Small intestine (tissue), 7 donors: ENCODE results near the gene MEGF9. TPM values are rescaled to one million over a fixed set of nuclear protein-coding genes. Genes with fewer than 3 reads are reported as not detected.

ENCODE experiments used
- DNase-seq, 2 donors: peaks; one replicate each; pipeline versions ENCODE4 v3.0.0 to v3.0.0-alpha.2; 2013
- FAIRE-seq: peaks from 2 replicates; lab custom pipeline; 2012; peaks lifted over from hg19 to GRCh38; lab: Jason Lieb, UNC
- H3K27ac ChIP-seq, 3 donors: one replicate each; pipeline ENCODE4 v1.5.1; 2013; ENCODE audit warnings: low read length in 2 of 3, mild to moderate bottlenecking in 2 of 3, control low read depth in 1 of 3, inconsistent platforms in 1 of 3, low read depth in 1 of 3, moderate library complexity in 1 of 3
- H3K27me3 ChIP-seq, 3 donors: one replicate each; pipeline ENCODE4 v1.6.1; 2013; ENCODE audit warnings: low read length in 3 of 3, inconsistent platforms in 1 of 3; ENCODE audit not compliant: control insufficient read depth in 3 of 3, insufficient read depth in 3 of 3
- H3K36me3 ChIP-seq, 3 donors: one replicate each; pipeline ENCODE4 v1.6.1; 2013; ENCODE audit warnings: low read length in 3 of 3, inconsistent platforms in 1 of 3, low read depth in 1 of 3, mild to moderate bottlenecking in 1 of 3, moderate library complexity in 1 of 3; ENCODE audit not compliant: control insufficient read depth in 3 of 3, insufficient read depth in 2 of 3
- H3K4me1 ChIP-seq, 3 donors: one replicate each; pipeline ENCODE4 v1.6.1; 2013; ENCODE audit warnings: low read length in 2 of 3, inconsistent platforms in 1 of 3, low read depth in 1 of 3, mild to moderate bottlenecking in 1 of 3, moderate library complexity in 1 of 3; ENCODE audit not compliant: control insufficient read depth in 3 of 3, insufficient read depth in 2 of 3
- H3K4me3 ChIP-seq, 3 donors: one replicate each; pipeline ENCODE4 v1.5.1; 2013; ENCODE audit warnings: low read length in 3 of 3, control low read depth in 1 of 3, inconsistent platforms in 1 of 3, low read depth in 1 of 3, mild to moderate bottlenecking in 1 of 3, moderate library complexity in 1 of 3
- H3K9me3 ChIP-seq, 2 donors: one replicate each; pipeline ENCODE4 v1.6.1; 2013; ENCODE audit warnings: low read depth in 1 of 2, low read length in 1 of 2; ENCODE audit not compliant: control insufficient read depth in 2 of 2, insufficient read depth in 1 of 2
- WGBS, 3 donors: extraction: QIAGEN DNeasy Blood & Tissue Kit; methylation state at CpG; one replicate each; pipeline ENCODE4 v1.1.7; 2013; 5-methylcytosine and 5-hydroxymethylcytosine counted together
- polyA plus RNA-seq, 4 donors: library from polyadenylated mRNA; stranded (reverse) in 3 of 4; unstranded in 1 of 4; fragments of 200-250 nt in 3 of 4; fragments of 120-200 nt in 1 of 4; gene quantifications; one replicate each; pipeline versions ENCODE4 v1.2.1 to v1.2.3, GENCODE V29; 2013
- donor health status: healthy with polysubstance abuse.
- donor health status: control.
- donor health status: control.
- donor health status: Bipolar disorder and iron deficiency.
- donor health status: healthy.

MEGF9 gene
- polyA plus RNA-seq, 4 donors: 3.0 to 21.7 (median 5.1) TPM

DNA sequence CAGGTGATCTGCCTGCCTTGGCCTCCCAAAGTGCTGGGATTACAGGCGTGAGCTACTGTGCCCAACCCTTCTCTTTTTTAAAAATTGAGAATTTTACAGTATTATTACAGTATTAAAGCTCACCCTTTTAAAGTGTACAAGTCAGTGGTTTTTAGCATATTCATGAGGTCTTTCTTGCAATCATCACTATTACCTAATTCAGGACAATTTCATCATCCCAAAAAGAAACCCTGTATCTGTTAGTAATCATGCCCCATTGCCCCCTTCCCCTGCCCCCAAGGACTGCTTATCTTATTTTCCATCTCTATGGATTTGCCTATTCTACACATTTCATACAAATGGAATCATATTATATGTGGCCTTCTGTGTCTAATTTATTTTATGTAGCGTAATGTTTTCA, 22.6 kb upstream of the MEGF9 start:
- Histone ChIP-seq H3K4me1 (peaks cover 0 to 16% (median 0%) of the 10 kb centered on the region in 3 donors), H3K9me3 (no peaks in the 10 kb centered on the region), H3K36me3 (no peaks in the 10 kb centered on the region), H3K27me3 (no peaks in the 10 kb centered on the region), H3K27ac (no peak overlapping the region), H3K4me3 (no peak overlapping the region)
- FAIRE-seq: no peak
- 88 to 95% (median 94%) methylated on average over 2 of the region's 2 CpGs for WGBS, 3 donors
- DNase-seq: no peak

DNA sequence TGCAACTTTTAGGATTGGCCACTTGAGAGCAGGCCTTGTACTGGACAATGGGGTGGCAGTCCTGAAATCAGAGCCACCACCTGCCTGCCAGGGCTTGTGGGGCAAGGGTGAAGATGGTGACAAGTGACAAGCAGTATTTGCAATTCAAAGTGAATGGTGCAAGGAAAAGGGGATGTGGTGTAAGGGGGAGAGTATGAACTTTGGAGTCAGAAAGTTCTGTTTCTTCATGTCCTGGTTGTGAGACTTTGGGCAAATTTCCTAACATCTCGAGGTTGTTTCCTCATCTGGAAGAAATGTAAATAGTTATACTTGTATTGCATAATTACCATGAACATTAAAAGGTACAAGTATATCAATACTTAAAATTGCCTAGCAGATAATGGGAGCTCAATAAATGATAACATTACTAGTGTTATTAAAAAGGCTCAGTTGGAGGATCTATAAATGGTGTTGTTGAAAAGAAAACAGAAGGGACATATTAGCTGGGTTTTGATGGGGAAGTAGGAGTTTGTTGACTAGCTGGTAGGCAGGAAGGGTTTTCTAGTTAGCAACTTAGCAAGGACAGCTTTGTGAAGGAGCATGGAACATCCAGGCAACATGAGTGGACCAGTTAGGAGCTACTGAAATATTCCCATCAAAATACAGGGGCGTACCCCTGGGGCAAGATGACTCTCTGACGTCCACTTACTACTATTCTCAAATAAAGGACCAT, 21.3 kb upstream of the MEGF9 start:
- 64 to 71% (median 66%) methylated on average over 3 of the region's 3 CpGs for WGBS, 3 donors
- FAIRE-seq (no peak), DNase-seq (peak; percentile 13 to 84)
- H3K36me3 ChIP-seq: peaks cover 0 to 3% (median 0%) of the 10 kb centered on the region in 3 donors
- no peak overlapping the region for H3K4me3 ChIP-seq
- no peaks in the 10 kb centered on the region for H3K9me3 ChIP-seq
- H3K27me3 ChIP-seq: no peaks in the 10 kb centered on the region
- H3K27ac ChIP-seq: peak overlapping the region in 2 of 3 donors; percentile 61 to 80
- peaks cover 0 to 29% (median 0%) of the 10 kb centered on the region in 3 donors for H3K4me1 ChIP-seq

- Histone ChIP-seq H3K4me1 (peaks cover 0 to 33% (median 0%) of the 10 kb centered on the region in 3 donors), H3K4me3 (no peak overlapping the region), H3K27me3 (no peaks in the 10 kb centered on the region), H3K27ac (peak overlapping the region in 2 of 3 donors; percentile 61 to 80), H3K36me3 (peaks cover 0 to 3% (median 0%) of the 10 kb centered on the region in 3 donors), H3K9me3 (no peaks in the 10 kb centered on the region)
- WGBS, 3 donors: 37 to 40% (median 40%) methylated on average over 2 of the region's 2 CpGs
- DNase-seq (no peak), FAIRE-seq (no peak)
These were observed 20.5 kb upstream of the MEGF9 start for GRCh38 chr9:120734607-120735410.

GRCh38 chr9:120733190-120733589, 18.9 kb upstream of the MEGF9 start:
- Histone ChIP-seq H3K36me3 (peaks cover 0 to 3% (median 0%) of the 10 kb centered on the region in 3 donors), H3K9me3 (no peaks in the 10 kb centered on the region), H3K27me3 (no peaks in the 10 kb centered on the region), H3K4me1 (peaks cover 0 to 41% (median 0%) of the 10 kb centered on the region in 3 donors), H3K4me3 (no peak overlapping the region), H3K27ac (no peak overlapping the region)
- no peak for FAIRE-seq
- 83 to 84% (median 84%) methylated on average over 5 of the region's 5 CpGs for WGBS, 3 donors
- no peak for DNase-seq

DNA sequence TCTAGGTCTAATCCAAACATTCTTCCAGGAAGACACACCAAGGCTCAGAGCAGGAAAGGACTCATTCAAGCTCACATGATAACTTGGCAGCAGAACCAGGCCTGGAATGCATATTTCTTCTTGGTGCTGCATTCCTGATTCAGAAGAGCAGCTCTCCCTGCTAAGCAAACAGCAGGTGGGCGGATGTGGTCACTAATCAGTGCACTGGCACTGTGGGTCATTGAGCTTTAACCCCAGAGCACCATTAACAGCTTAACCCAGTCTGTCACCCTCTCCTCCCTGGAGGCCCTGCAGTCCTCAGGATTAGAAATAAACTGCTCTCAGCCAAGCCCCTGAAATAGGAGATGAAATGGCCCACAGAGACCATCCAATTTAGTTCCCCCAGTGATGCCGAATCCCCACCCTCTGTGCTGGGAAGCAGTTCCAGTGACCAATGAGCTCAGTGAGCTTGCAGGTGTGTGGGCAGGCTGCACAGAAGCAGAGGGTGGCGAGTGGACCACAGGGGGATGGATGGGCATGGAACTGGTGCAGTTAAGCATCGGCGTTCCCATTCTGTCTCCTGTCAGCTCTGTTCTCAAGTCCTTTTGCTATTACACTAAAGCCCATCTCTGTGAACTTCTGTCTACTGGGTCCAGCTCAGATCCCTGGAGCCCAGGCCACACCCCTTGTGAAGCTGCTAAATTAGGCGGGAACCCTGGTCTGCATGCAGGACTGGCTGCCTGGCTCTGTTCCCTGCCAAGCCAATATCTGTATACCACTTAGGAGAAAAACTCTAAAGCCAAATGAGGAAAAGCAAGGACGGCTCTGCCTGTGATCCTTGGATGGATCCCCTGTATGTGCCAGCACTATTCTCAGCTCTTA, 16.6 kb upstream of the MEGF9 start:
- H3K9me3 ChIP-seq: no peaks in the 10 kb centered on the region
- H3K4me3 ChIP-seq: no peak overlapping the region
- peaks cover 0 to 3% (median 0%) of the 10 kb centered on the region in 3 donors for H3K36me3 ChIP-seq
- WGBS, 3 donors: 72 to 80% (median 74%) methylated on average over 7 of the region's 7 CpGs
- DNase-seq (peak; percentile 37 to 82), FAIRE-seq (no peak)
- H3K27ac ChIP-seq: peak overlapping the region in 1 of 3 donors; percentile 75
- no peaks in the 10 kb centered on the region for H3K27me3 ChIP-seq
- peaks cover 0 to 44% (median 0%) of the 10 kb centered on the region in 3 donors for H3K4me1 ChIP-seq

DNA sequence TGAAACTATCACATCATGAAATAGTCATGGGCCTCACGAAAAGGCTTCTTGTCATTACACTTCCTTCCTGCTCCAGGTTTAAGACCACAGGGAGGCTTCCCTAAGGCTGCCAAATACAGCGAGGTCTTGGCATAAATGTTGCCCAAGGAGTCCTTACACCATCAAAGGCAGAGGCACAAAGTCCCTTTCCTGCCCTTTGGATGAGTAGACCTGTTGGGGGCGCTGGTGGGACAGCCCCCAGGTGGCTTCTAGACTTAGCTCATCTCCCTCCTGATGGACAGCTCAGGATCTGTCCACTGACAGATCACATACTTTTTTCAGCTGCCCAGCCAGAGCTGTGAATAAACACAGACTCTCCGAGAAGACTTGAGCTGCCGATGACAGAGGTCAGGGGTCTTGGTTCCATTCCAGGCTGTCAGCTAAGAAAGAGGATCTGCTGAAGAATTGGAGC, 15.5 kb upstream of the MEGF9 start:
- Histone ChIP-seq H3K4me1 (peaks cover 0 to 39% (median 0%) of the 10 kb centered on the region in 3 donors), H3K4me3 (no peak overlapping the region), H3K27me3 (no peaks in the 10 kb centered on the region), H3K27ac (peak overlapping the region in 1 of 3 donors; percentile 77), H3K9me3 (no peaks in the 10 kb centered on the region), H3K36me3 (peaks cover 0 to 3% (median 0%) of the 10 kb centered on the region in 3 donors)
- FAIRE-seq (no peak), DNase-seq (peak in 1 of 2 donors; percentile 59)
- 57 to 69% (median 66%) methylated on average over 5 of the region's 5 CpGs for WGBS, 3 donors

DNA sequence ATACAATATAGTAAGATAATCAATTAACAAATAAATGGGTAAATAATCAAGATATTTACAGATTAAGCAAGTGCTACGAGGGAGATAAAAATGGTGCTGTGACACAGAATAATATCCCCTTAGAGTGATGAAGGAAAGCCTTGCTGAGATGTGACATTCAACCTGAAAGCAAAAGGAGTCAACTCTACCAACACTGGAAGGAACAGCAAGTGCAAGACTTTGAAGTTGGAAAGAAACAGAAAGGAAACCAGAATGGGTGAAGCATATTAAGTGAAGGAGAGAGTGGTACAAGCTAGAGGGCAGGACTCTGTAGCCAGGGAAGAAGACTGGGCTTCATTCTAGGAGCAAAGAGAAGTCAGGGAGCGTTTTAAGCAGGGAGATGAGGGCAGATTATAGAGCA, 12.2 kb upstream of the MEGF9 start:
- Histone ChIP-seq H3K4me1 (peaks cover 0 to 25% (median 0%) of the 10 kb centered on the region in 3 donors), H3K36me3 (peaks cover 0 to 3% (median 0%) of the 10 kb centered on the region in 3 donors), H3K4me3 (no peak overlapping the region), H3K9me3 (no peaks in the 10 kb centered on the region), H3K27ac (no peak overlapping the region), H3K27me3 (no peaks in the 10 kb centered on the region)
- DNase-seq (no peak), FAIRE-seq (no peak)
- WGBS, 3 donors: 65 to 77% (median 69%) methylated on average over 2 of the region's 2 CpGs
